ENCODE results near the gene ALKBH7. TPM values are rescaled to one million over a fixed set of nuclear protein-coding genes. Genes with fewer than 3 reads are reported as not detected.

The ALKBH7 gene
- total and polyA plus RNA-seq, 2 donors from 2014 or later, result 70.3 to 175 TPM

- Histone ChIP-seq H3K27ac (ENCODE audit: low read depth in 2 of 2, low read length in 2 of 2) (no peak overlapping the region), H3K4me1 (ENCODE audit: control insufficient read depth in 2 of 3, insufficient read depth in 2 of 3, low read depth in 1 of 3, low read length in 3 of 3) (peaks cover 0 to 2% (median 0%) of the 10 kb centered on the region in 3 donors), H3K9me3 (ENCODE audit: control insufficient read depth in 2 of 3, insufficient read depth in 1 of 3, low read length in 3 of 3) (no peaks in the 10 kb centered on the region), H3K36me3 (ENCODE audit: control insufficient read depth in 2 of 3, insufficient read depth in 3 of 3, low read length in 3 of 3) (no peaks in the 10 kb centered on the region), H3K9ac (ENCODE audit: low read length in 3 of 3) (no peak overlapping the region), H3K4me3 (ENCODE audit: low read length in 3 of 3) (no peak overlapping the region), H3K27me3 (ENCODE audit: control insufficient read depth, insufficient read depth, low read length) (no peaks in the 10 kb centered on the region)
- FAIRE-seq, result no peak
- no peak for DNase-seq
- no peak for TF ChIP-seq CTCF (IDR thresholded peaks at IDR 0.05; ENCODE audit: borderline replicate concordance, extremely low read depth, insufficient read depth)
- intact Hi-C loops (cut with DNase I), result no loop called here
Observed at GRCh38 chr19:6402058-6402457, 29.5 kb downstream of the ALKBH7 start.

- H3K9ac ChIP-seq (ENCODE audit: low read length in 3 of 3), result no peak overlapping the region
- DNase-seq (peak in 4 of 5 donors; percentile 67 to 91 (median 78)), FAIRE-seq (no peak)
- H3K4me3 ChIP-seq (ENCODE audit: low read length in 3 of 3), result peak overlapping the region in 1 of 3 donors; percentile 8
- peak overlapping the region in 1 of 2 donors; percentile 60 for H3K27ac ChIP-seq (ENCODE audit: low read depth in 2 of 2, low read length in 2 of 2)
- no peaks in the 10 kb centered on the region for H3K9me3 ChIP-seq (ENCODE audit: control insufficient read depth in 2 of 3, insufficient read depth in 1 of 3, low read length in 3 of 3)
- H3K27me3 ChIP-seq (ENCODE audit: control insufficient read depth, insufficient read depth, low read length), result no peaks in the 10 kb centered on the region
- intact Hi-C loops (cut with DNase I), result no loop called here
- peaks cover 0 to 2% (median 0%) of the 10 kb centered on the region in 3 donors for H3K4me1 ChIP-seq (ENCODE audit: control insufficient read depth in 2 of 3, insufficient read depth in 2 of 3, low read depth in 1 of 3, low read length in 3 of 3)
- no peaks in the 10 kb centered on the region for H3K36me3 ChIP-seq (ENCODE audit: control insufficient read depth in 2 of 3, insufficient read depth in 3 of 3, low read length in 3 of 3)
- TF ChIP-seq CTCF (IDR thresholded peaks at IDR 0.05; ENCODE audit: borderline replicate concordance, extremely low read depth, insufficient read depth), result no peak
Observed at GRCh38 chr19:6402837-6403608, 30.4 kb downstream of the ALKBH7 start.

- H3K27me3 ChIP-seq (ENCODE audit: control insufficient read depth, insufficient read depth, low read length), result no peaks in the 10 kb centered on the region
- H3K27ac ChIP-seq (ENCODE audit: low read depth in 2 of 2, low read length in 2 of 2), result no peak overlapping the region
- no peak overlapping the region for H3K9ac ChIP-seq (ENCODE audit: low read length in 3 of 3)
- no peaks in the 10 kb centered on the region for H3K36me3 ChIP-seq (ENCODE audit: control insufficient read depth in 2 of 3, insufficient read depth in 3 of 3, low read length in 3 of 3)
- intact Hi-C loops (cut with DNase I), result no loop called here
- H3K9me3 ChIP-seq (ENCODE audit: control insufficient read depth in 2 of 3, insufficient read depth in 1 of 3, low read length in 3 of 3), result no peaks in the 10 kb centered on the region
- FAIRE-seq (peak; percentile 19), DNase-seq (no peak)
- H3K4me1 ChIP-seq (ENCODE audit: control insufficient read depth in 2 of 3, insufficient read depth in 2 of 3, low read depth in 1 of 3, low read length in 3 of 3), result peaks cover 0 to 2% (median 0%) of the 10 kb centered on the region in 3 donors
- no peak for TF ChIP-seq CTCF (IDR thresholded peaks at IDR 0.05; ENCODE audit: borderline replicate concordance, extremely low read depth, insufficient read depth)
- no peak overlapping the region for H3K4me3 ChIP-seq (ENCODE audit: low read length in 3 of 3)
Observed at GRCh38 chr19:6406401-6406800, 33.8 kb downstream of the ALKBH7 start.

Measured in kidney (tissue), 14 donors.